Measurements from ENCODE around the gene USP10. TPM values are rescaled to one million over a fixed set of nuclear protein-coding genes. Genes with fewer than 3 reads are reported as not detected.

USP10 gene
- total and polyA plus RNA-seq, 2 donors (not counting 3 experiments of a cell fraction or from before 2014, with no cell fraction given), result 84.0 to 115 TPM

DNA sequence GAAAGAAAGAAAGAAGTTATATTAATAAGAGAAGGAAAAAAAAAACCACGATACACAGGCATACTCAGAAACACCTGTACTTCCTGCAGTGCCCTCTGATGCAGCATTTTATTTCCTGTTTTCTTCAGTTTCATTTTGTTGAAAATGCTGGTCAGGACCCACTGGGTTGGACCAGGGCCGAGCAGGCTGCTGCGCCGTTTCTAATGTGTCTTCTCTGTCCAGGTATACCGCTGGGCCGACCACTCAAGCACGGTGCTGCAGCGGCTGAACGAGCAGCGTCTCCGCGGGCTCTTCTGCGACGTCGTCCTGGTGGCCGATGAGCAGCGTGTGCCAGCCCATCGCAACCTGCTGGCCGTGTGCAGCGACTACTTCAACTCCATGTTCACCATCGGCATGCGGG is 43.2 kb upstream of the USP10 start:
- Histone ChIP-seq H3K27ac (ENCODE audit: insufficient read depth, low read depth, low read length) (no peak overlapping the region), H3K36me3 (ENCODE audit: control insufficient read depth in 2 of 2, extremely low read depth in 1 of 2, insufficient read depth in 2 of 2, low read length in 2 of 2) (peaks cover 7 to 45% of the 10 kb centered on the region in 2 experiments), H4K20me1 (replicated peaks; ENCODE audit: control insufficient read depth, extremely low read depth, insufficient read depth, low read length) (no peaks in the 10 kb centered on the region), H3K9me1 (replicated peaks; ENCODE audit: control insufficient read depth, extremely low read depth, insufficient read depth, low read length) (no peaks in the 10 kb centered on the region), H2AFZ (ENCODE audit: low read depth, low read length) (no peak overlapping the region), H3K9me3 (replicated peaks; ENCODE audit: control insufficient read depth, insufficient read depth, low read length) (no peaks in the 10 kb centered on the region), H3K4me1 (ENCODE audit: control insufficient read depth, extremely low read depth, insufficient read depth, low read length) (peaks cover 6% of the 10 kb centered on the region), H3K4me2 (ENCODE audit: insufficient read depth, low read length) (no peak overlapping the region), H3K9ac (replicated peaks; ENCODE audit: extremely low read depth, insufficient read depth, low read length) (no peak overlapping the region), H3K4me3 (replicated peaks in 1 of 3; ENCODE audit: insufficient read depth in 1 of 3, low read depth in 1 of 3, low read length in 3 of 3) (no peak overlapping the region), H3K79me2 (ENCODE audit: control insufficient read depth, insufficient read depth, low read length) (no peaks in the 10 kb centered on the region), H3K27me3 (ENCODE audit: control insufficient read depth in 2 of 2, insufficient read depth in 2 of 2, low read length in 2 of 2) (no peaks in the 10 kb centered on the region)
- no peak for TF ChIP-seq POLR2AphosphoS5 (IDR thresholded peaks at IDR 0.05; ENCODE audit: insufficient read depth, low read depth, low read length)
- TF ChIP-seq EZH2 (IDR thresholded peaks at IDR 0.05; ENCODE audit: borderline replicate concordance, low read depth, low read length, severe bottlenecking), result no peak
- TF ChIP-seq GATA2 (IDR thresholded peaks at IDR 0.05; ENCODE audit: insufficient read depth, insufficient read length, low read depth, low read length), result no peak
- TF ChIP-seq, protein P1, sequence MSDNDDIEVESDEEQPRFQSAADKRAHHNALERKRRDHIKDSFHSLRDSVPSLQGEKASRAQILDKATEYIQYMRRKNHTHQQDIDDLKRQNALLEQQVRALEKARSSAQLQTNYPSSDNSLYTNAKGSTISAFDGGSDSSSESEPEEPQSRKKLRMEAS (IDR thresholded peaks at IDR 0.05; ENCODE audit: insufficient read depth, insufficient read length), result no peak
- no peak for TF ChIP-seq JUN (IDR thresholded peaks at IDR 0.05; ENCODE audit: borderline replicate concordance, insufficient read depth, insufficient read length, low read depth)
- no peak for TF ChIP-seq FOS (IDR thresholded peaks at IDR 0.05; ENCODE audit: borderline replicate concordance, insufficient read depth, low read length)
- TF ChIP-seq, protein P2, sequence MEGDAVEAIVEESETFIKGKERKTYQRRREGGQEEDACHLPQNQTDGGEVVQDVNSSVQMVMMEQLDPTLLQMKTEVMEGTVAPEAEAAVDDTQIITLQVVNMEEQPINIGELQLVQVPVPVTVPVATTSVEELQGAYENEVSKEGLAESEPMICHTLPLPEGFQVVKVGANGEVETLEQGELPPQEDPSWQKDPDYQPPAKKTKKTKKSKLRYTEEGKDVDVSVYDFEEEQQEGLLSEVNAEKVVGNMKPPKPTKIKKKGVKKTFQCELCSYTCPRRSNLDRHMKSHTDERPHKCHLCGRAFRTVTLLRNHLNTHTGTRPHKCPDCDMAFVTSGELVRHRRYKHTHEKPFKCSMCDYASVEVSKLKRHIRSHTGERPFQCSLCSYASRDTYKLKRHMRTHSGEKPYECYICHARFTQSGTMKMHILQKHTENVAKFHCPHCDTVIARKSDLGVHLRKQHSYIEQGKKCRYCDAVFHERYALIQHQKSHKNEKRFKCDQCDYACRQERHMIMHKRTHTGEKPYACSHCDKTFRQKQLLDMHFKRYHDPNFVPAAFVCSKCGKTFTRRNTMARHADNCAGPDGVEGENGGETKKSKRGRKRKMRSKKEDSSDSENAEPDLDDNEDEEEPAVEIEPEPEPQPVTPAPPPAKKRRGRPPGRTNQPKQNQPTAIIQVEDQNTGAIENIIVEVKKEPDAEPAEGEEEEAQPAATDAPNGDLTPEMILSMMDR (IDR thresholded peaks at IDR 0.05; ENCODE audit: extremely low read depth in 1 of 2, insufficient read depth in 1 of 2, low read depth in 1 of 2, low read length in 2 of 2), result no peak
- TF ChIP-seq POLR2A (IDR thresholded peaks at IDR 0.05; ENCODE audit: low read depth, low read length), result no peak
- no peak for TF ChIP-seq MYC (IDR thresholded peaks at IDR 0.05; ENCODE audit: low read depth, low read length)
- CTCF ChIA-PET, result interaction anchor here (0.8 to 1.1 kb wide), 2 partner anchors 16 to 44 kb away, joined by 3 to 4 read pairs; no protein-coding TSS in a partner anchor
- BruUV-seq (replicated peaks), result no TSS peak
- no peak for FAIRE-seq
- POLR2A ChIA-PET, result no interaction called here
- dilution Hi-C loops (cut with MboI; ENCODE audit: extremely low pct_ligation_motif_present, low sequenced_read_pairs), result no loop called here
- DNase-seq (ENCODE audit: low read depth, low spot score), result no peak
- intact Hi-C loops (cut with micrococcal nuclease), result no loop called here

Measured in endothelial cell of umbilical vein (primary cell).